HTERT RPE-1 (cell line): Measurements from ENCODE around the gene RAB35.

Experiments used
- in situ Hi-C: fragments of 300-500 bp; cut with MboI; formaldehyde crosslinking; loops from 4 replicates; pipeline ENCODE4 v1.14.3; 2020; ENCODE audit warnings: low sequenced_read_pairs

Gene RAB35

GRCh38 chr12:120134307-120134980 is 17.9 kb upstream of the RAB35 start:
- in situ Hi-C loops, result no loop called here

GRCh38 chr12:120132863-120133385 is 16.4 kb upstream of the RAB35 start:
- in situ Hi-C loops, result no loop called here

GRCh38 chr12:120132054-120132836 is 15.7 kb upstream of the RAB35 start:
- in situ Hi-C loops, result no loop called here

- in situ Hi-C loops, result no loop called here
These were observed 14.6 kb upstream of the RAB35 start for GRCh38 chr12:120131116-120131515.

DNA sequence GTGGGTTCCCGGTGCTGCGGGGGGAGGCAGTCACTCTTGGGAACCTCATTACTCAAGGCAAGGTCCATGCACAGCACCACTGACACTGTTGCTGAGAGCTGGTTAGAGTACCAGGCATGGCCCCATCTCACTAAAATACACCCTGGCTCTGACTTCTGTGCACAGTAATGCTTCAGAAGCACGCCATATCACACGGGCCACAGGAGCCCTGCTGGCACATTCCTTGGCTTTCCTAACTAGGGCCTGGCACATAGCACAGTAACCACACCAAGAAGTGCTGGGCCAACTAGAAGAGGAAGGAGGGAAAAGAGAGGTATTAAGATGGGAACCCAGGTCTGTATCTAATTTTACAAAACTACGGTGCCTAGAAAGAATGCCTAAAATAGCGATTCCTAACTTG is 13.5 kb upstream of the RAB35 start:
- in situ Hi-C loops, result no loop called here

GRCh38 chr12:120126635-120127005 is 10.1 kb upstream of the RAB35 start:
- in situ Hi-C loops, result no loop called here

DNA sequence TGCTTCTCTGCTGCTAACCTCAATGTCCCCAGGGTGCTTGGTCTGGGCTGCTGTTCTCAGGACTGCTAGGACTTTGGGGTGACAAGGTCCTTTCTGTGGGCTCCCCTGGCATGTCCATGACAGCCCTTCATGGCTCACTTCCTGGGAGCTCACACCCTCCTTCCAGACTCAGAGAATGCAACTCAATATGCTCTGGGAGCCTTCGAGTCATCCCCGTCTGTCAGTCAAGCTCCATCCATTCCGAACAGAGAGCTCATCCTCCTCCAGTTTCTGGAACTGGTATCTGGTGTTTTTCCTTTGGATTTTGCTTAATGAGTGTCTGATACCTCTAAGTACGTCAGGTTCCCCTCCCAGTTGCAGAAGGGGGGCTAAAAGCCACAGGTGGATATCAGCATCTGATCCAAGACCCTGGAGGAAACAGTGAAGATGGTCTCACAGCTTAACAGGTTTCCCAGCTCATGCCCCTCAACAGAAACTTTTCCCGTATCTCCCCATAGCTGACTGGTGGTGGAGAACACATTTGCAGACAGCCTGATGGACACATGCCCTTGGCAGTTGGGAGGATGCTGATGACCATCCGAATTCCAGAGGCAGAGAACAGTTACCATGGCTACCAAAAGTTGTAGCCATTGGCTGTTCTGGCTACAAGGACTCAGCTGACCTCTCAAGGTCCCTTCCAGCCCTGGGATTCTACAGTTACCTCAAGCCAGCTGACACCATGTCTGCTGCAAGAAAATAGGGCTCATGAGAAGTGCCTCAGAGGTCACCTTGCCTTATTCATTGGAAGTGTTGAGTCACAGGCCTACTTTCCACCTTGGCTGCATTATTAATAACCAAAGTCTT is 9.5 kb upstream of the RAB35 start:
- in situ Hi-C loops, result no loop called here

DNA sequence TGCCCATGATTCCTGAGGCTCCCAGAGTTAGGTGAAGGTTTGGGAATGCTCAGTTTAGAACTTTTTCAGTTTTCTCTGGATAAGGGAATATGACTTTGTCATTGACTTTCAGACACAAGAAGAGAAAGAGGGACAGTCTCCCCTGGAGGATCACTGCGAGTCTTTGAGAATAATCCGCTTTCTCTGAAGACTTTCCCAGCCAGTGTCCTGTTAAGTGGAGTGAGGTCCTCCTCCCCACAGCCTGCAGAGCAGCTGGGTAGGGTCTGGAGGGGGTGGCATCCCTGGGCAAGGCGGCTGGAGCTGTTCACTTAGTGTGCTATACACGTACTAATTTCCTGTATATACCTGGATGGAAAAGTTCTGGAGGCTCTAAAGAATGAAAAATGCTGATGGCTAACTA is 8.5 kb upstream of the RAB35 start:
- in situ Hi-C loops, result no loop called here

GRCh38 chr12:120121766-120122293 is 5.3 kb upstream of the RAB35 start:
- in situ Hi-C loops, result no loop called here

DNA sequence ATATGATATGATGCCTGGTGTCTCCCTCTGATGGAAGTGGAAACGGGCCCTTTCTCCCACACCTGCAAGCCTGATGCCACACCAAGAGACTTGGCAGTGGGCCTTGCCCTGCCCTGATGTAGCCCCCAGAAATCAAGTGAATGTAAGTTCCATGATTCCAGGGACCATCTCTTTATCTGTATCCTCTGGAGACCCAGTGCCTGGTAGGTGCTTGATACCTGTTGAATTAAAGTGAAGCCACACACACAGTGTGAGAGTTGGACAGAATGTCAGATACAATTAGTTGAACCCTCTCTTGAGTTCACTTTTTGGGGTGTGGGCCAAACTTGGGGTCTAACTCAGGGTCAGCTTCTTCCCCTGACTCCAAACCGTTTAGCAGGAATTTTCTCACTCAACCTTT is 4.8 kb upstream of the RAB35 start:
- in situ Hi-C loops, result no loop called here

DNA sequence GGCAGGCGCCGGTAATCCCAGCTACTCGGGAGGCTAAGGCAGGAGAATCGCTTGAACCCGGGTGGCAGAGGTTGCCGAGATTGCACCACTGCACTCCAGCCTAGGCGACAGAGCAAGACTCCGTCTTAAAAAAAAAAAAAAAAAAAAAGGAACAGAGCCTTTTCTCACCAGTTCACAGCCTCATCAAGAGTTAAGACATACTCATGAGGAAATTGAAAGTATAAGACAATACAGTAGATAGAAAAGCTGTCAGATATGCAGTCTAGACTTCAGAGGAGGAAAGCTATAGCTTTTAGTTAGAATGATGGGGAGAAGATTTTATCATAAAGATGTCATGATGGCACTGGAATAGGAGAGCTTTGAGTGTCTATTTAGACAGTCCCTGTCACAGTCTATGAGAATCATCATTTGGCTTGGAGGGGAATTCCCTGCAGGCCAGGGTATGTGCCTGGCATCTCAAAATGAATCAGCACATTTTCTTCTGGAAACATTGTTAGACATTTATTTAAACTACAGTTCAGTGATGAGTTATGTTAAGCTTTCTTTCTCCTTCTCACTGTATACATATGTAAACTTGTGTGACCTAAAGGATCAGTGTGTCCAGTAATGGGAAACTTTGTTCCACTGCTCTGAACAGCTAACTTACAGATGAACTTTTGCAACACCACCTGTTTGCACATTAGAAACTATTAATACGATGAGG is 2.9 kb upstream of the RAB35 start:
- in situ Hi-C loops, result no loop called here

DNA sequence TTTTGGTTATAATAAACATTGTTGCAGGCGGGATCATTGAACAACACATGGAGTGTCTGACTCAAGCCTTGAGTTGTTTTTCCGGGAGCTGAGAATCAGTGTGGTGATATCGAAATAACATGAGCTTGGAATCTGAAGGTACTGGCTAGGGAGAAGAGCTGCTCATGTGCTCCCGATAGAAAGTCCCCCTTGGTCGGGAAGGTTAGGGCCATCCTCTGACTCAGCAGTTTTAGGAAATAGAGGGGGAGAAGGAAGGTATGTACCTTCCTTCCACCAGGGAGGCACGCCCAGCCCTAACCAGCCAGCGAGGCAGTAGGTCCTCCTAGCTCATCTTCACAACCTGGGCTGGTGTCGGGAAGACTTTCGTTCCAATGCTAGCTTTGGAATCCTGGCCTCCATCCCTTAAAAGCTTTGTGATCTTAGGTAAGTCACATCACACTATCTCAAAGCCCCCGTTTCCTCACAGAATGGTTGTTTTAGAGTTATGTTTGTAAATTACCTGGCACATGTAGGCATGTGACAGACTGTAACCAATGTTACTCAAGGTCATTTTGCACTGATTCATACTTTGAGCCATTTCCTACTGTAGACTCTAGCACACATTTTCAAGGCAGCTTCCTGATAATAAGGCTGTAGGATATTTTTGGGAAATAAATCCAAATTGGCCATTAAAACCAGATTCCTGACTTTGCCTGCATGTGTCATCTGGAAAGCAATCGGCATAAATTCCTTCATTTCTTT is 1.9 kb upstream of the RAB35 start:
- in situ Hi-C loops, result no loop called here

DNA sequence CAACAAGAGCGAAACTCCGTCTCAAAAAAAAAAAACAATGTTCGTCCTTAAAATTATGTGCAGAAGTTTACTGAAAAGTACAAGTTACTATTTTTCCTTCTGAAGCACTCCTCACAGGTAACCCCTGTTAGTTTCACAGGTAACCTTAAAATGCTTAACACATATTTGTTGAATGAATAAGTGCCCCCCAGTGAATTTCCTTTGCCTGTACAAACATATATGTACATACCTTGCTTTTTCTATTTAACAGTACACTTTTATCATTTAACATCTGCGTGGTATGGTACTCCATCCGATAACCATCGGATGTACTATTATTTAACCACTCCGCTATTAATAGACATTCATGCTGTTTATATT is 1.4 kb upstream of the RAB35 start:
- in situ Hi-C loops, result no loop called here

DNA sequence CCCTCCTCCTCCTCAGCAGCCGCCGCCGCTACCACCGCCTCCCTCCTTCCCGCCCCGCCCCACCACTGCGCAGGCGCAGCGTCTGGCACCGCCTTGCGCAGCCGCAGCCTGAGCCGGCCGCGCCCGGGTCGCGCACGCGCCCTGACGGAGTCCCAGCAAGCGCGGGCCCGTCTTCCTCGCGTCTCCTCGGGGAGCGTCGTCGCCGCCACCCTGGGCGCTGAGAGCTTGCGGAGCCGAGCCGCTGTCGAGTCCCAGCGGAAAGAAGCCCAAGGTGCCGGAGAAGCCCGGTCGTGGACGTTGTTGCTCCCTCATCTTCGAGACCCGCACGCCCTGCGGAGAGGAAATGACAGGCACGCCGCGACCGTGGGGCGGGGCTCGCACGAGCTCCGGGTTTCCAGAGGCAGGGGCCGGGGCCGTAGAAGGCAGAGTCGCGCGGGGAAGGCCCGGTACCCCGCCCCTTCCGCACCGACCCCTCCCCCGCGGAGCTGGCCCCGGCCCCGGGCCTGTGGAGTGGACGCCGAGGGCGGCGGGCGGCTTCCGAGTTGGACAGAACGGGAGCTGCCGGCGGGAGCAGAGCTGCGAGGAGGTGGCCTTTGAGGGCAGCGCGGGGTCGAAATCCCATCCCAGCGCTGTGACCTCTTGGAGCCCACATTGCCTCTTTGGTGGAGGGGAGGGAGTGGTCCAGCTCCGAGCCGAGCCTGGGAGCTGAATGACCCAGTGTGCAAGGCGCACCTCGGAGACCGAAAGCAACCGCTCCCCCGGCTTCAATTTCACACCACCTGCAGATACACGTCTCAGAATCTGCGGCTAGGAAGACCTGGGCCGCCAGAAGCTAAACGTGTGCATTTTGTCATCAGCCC is 469 bp upstream of the RAB35 start:
- in situ Hi-C loops, result no loop called here

GRCh38 chr12:120115692-120116440 is 687 bp downstream of the RAB35 start:
- in situ Hi-C loops, result no loop called here

- in situ Hi-C loops, result no loop called here
These were observed 1.5 kb downstream of the RAB35 start for GRCh38 chr12:120115066-120115465.

DNA sequence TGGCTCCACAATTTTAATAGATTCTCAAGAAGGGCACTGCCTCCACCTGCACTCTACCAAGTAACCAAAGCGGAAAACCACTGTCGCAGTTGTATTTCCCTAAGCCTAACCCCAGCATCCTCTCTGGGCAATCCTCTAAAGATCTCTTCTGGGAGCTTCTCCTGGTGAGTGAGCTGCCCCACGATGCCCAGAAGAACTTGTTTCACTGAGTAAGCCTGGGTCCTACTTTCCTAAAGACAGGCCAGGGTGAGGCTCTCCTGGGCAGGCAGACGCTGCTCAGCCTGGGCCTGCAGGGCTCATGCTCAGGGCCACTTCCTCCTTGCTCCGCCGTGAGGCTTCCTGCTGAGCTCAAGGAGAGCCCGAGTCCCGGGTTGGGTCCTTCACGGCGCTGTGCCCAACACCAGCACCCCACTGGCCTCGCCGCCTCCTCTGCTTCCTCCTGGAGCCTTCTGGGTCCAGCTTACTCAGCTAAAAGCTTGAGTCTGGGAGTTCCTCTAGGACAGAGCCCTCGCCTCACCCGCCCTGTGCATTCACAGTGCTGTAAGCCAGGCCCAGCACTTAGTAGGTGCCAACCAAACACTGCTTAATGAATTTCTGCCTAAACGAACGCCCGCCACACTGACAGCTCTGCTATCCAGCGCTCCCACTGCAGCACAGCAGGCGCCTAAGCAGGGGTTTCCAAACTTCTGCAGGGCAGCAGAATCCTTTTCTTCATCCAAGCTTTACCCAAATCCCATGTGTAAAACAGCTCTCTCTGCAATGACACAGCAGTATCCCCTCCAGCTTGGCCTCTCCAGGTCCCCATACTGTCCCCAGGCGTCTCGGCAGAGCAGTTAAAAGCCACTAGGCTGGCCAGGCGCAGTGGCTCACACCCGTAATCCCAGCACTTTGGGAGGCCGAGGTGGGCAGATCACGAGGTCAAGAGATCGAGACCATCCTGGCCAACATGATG is 5.7 kb downstream of the RAB35 start:
- in situ Hi-C loops, result no loop called here
